Loucy (cell line): ENCODE data around the gene KRT4.

Source experiments
- H2AFZ ChIP-seq: fragments of 200-600 bp; sonication (generic); 2 replicates; pipeline ENCODE4 v1.6.0; 2016; ENCODE audit warnings: antibody characterized with exemption, mild to moderate bottlenecking, low read length, moderate library complexity
- H3F3A ChIP-seq: fragments of 200-600 bp; 2 replicates; pipeline ENCODE4 v1.6.0; 2016; ENCODE audit warnings: antibody characterized with exemption, low read depth, mild to moderate bottlenecking
- H3K27me3 ChIP-seq: fragments of 200-600 bp; sonication (generic); 2 replicates; pipeline ENCODE4 v1.6.1; 2014; ENCODE audit warnings: low read length, mild to moderate bottlenecking; ENCODE audit not compliant: insufficient read depth, poor library complexity, severe bottlenecking
- H3K36me3 ChIP-seq: fragments of 200-600 bp; sonication (generic); 2 replicates; pipeline ENCODE4 v1.6.1; 2016; ENCODE audit warnings: low read length; ENCODE audit not compliant: insufficient read depth
- H3K4me1 ChIP-seq: fragments of 200-600 bp; sonication (generic); 2 replicates; pipeline ENCODE4 v1.5.1; 2014; ENCODE audit warnings: low read length, mild to moderate bottlenecking; ENCODE audit not compliant: insufficient read depth, poor library complexity, severe bottlenecking
- H3K4me2 ChIP-seq: fragments of 200-600 bp; sonication (generic); 2 replicates; pipeline ENCODE4 v1.6.0; 2014; ENCODE audit warnings: antibody characterized with exemption, low read length, low read depth, mild to moderate bottlenecking; ENCODE audit not compliant: poor library complexity, severe bottlenecking
- H3K4me3 ChIP-seq: fragments of 200-600 bp; sonication (generic); 2 replicates; pipeline ENCODE4 v1.5.1; 2014; ENCODE audit warnings: low read length, mild to moderate bottlenecking, mixed read lengths; ENCODE audit not compliant: poor library complexity, severe bottlenecking
- H3K79me2 ChIP-seq: fragments of 200-600 bp; sonication (generic); 2 replicates; pipeline ENCODE4 v1.6.1; 2014; ENCODE audit warnings: low read length; ENCODE audit not compliant: insufficient read depth
- H3K9ac ChIP-seq: fragments of 200-600 bp; sonication (generic); 2 replicates; pipeline ENCODE4 v1.6.0; 2014; ENCODE audit warnings: mild to moderate bottlenecking, low read depth, low read length, moderate library complexity; ENCODE audit not compliant: poor library complexity, severe bottlenecking
- H3K9me2 ChIP-seq: fragments of 200-600 bp; sonication (generic); replicated peaks from 2 replicates; pipeline ENCODE4 v1.6.1; 2016; ENCODE audit warnings: low read depth, low read length, mixed read lengths
- H3K9me3 ChIP-seq: fragments of 200-600 bp; sonication (generic); 2 replicates; pipeline ENCODE4 v1.6.1; 2014; ENCODE audit warnings: mild to moderate bottlenecking, antibody characterized with exemption, low read length, low read depth; ENCODE audit not compliant: insufficient read depth
- H4K20me1 ChIP-seq: fragments of 200-600 bp; sonication (generic); 2 replicates; pipeline ENCODE4 v1.6.0; 2014; ENCODE audit warnings: antibody characterized with exemption, low read length, mild to moderate bottlenecking; ENCODE audit not compliant: insufficient read depth, poor library complexity, severe bottlenecking
- EZH2phosphoT487 ChIP-seq: fragments of 200-600 bp; IDR thresholded peaks from 2 replicates; pipeline ENCODE4 v1.6.1; 2018; ENCODE audit warnings: antibody characterized with exemption, mild to moderate bottlenecking, moderate library complexity, borderline replicate concordance
- TF ChIP-seq, protein P1 (sequence below): fragments of 200-600 bp; sonication (generic); conservative IDR thresholded peaks from 2 replicates; pipeline ENCODE4 v1.5.1; 2014; ENCODE audit warnings: mild to moderate bottlenecking, antibody characterized with exemption, low read length

KRT4 gene

DNA sequence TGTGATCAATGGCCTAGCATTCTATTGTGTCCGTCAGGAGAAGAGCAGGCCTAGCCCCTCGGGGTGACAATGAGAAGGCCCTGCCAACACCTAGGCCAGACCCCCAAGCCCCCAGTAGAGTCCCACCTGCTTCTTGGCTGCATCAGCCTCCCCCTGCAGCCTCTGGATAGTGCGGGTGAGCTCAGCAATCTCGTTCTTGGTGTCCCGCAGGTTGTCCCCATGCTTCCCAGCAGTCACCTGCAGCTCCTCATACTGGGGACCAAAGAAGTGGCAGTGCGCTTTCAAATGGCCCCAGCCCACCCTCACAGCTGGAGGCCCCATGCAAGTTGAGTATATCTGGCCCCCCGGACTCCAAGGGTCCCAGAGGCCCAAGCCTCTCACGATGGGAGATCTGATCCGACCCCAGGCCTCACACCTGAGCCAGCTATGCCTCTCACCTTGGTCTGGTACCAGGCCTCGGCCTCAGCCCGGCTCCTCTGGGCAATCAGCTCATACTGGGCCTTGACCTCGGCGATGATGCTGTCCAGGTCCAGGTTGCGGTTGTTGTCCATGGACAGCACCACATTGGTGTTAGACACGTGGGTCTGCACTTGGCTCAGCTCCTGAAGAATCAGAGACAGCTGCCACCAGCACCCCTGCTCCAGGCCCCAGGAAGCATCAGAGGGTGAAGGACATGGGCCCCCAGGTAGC lies 10.0 kb upstream of the KRT4 start:
- H3K4me2 ChIP-seq: no peak overlapping the region
- H3K4me3 ChIP-seq: no peak overlapping the region
- H3K36me3 ChIP-seq: no peaks in the 10 kb centered on the region
- no peaks in the 10 kb centered on the region for H3F3A ChIP-seq
- no peak overlapping the region for H2AFZ ChIP-seq
- no peaks in the 10 kb centered on the region for H3K79me2 ChIP-seq
- TF ChIP-seq, protein P1, sequence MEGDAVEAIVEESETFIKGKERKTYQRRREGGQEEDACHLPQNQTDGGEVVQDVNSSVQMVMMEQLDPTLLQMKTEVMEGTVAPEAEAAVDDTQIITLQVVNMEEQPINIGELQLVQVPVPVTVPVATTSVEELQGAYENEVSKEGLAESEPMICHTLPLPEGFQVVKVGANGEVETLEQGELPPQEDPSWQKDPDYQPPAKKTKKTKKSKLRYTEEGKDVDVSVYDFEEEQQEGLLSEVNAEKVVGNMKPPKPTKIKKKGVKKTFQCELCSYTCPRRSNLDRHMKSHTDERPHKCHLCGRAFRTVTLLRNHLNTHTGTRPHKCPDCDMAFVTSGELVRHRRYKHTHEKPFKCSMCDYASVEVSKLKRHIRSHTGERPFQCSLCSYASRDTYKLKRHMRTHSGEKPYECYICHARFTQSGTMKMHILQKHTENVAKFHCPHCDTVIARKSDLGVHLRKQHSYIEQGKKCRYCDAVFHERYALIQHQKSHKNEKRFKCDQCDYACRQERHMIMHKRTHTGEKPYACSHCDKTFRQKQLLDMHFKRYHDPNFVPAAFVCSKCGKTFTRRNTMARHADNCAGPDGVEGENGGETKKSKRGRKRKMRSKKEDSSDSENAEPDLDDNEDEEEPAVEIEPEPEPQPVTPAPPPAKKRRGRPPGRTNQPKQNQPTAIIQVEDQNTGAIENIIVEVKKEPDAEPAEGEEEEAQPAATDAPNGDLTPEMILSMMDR: no peak
- TF ChIP-seq EZH2phosphoT487: no peak
- H3K9me2 ChIP-seq: no peaks in the 10 kb centered on the region
- no peak overlapping the region for H3K9ac ChIP-seq
- H3K4me1 ChIP-seq: peaks cover 5% of the 10 kb centered on the region
- H3K9me3 ChIP-seq: no peaks in the 10 kb centered on the region
- no peaks in the 10 kb centered on the region for H4K20me1 ChIP-seq
- no peaks in the 10 kb centered on the region for H3K27me3 ChIP-seq

DNA sequence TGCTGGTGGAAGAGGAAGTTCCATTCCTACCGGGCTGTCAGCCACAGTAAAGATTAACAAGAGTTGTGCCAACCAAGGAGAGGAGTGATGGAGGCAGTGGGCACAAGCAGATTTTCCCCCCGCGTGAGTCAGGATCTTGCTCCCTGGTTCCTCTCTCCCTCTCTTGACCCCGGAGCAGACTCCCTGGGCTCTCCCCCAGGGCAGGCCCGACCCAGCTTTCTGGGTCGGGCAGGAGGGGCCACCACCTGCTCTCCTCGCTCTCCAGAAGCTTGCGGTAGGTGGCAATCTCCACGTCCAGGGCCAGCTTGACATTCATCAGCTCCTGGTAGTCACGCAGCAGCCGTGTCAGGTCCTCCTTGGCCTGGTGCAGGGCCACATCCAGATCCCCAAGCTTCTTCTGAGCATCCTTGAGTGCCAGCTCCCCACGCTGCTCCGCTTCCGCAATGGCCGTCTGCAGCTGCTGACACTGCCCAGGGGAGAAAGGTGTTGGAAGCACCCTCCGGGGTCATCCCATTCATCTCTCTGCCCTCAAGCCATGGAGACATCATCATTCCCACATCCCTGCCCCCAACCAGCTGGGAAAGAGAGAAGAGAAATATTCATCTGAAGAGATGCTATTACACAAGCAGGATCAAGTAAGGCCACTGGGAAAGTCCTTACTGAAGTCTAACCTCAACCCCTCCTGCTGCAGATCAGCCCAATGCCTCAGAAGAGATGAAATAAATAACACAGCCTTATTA lies 9.0 kb upstream of the KRT4 start:
- Histone ChIP-seq H3K9me2 (no peaks in the 10 kb centered on the region), H3F3A (no peaks in the 10 kb centered on the region), H3K36me3 (no peaks in the 10 kb centered on the region), H3K79me2 (no peaks in the 10 kb centered on the region), H3K4me1 (no peaks in the 10 kb centered on the region), H3K4me2 (no peak overlapping the region), H3K9me3 (no peaks in the 10 kb centered on the region), H3K4me3 (no peak overlapping the region), H2AFZ (no peak overlapping the region), H4K20me1 (no peaks in the 10 kb centered on the region), H3K9ac (no peak overlapping the region), H3K27me3 (no peaks in the 10 kb centered on the region)
- TF ChIP-seq EZH2phosphoT487: no peak
- TF ChIP-seq, protein P1: no peak

DNA sequence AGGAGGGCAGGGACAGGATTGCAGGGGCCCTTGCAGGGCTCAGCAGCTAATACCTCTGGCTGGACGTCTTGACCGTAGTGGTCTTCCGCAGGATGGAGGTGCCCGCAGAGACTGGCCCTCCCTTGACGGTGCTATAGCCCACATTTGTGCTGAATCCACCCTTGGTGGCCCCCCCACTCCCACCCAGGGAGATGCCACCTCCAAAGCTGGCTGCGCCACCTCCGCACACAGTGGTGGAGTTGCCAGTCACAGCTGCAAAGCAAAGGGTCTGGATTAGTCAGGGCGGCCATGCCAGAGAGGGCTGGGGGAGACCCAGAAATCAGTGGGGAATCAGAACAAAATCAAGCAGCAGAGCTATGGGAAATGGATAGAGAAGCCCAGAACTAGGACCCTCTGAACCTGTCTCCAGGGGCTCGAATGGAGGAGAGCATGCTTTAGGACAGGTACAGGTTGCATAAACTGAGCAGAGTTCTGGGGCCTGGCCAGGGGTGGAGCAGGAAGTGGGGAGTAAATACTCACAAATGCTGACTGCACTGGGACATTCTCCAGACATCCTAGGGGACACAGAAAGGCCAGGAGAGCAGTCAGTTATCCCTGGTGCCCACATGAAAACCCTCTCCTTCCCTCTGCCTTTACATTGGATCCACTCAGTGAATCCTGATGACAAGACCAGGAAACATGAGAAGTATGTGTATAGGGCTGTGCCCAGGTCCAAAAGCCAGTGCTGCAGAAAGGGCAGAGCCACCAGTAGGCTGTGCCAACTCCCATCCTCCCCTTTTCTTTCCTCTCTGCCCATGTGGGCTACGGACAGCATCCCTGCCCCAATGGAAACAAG lies 8.1 kb upstream of the KRT4 start:
- H3K4me3 ChIP-seq: no peak overlapping the region
- H3K4me2 ChIP-seq: no peak overlapping the region
- H2AFZ ChIP-seq: no peak overlapping the region
- H3K36me3 ChIP-seq: no peaks in the 10 kb centered on the region
- no peaks in the 10 kb centered on the region for H3K9me2 ChIP-seq
- no peaks in the 10 kb centered on the region for H3K9me3 ChIP-seq
- H3K79me2 ChIP-seq: no peaks in the 10 kb centered on the region
- no peaks in the 10 kb centered on the region for H3K4me1 ChIP-seq
- no peaks in the 10 kb centered on the region for H3F3A ChIP-seq
- no peaks in the 10 kb centered on the region for H3K27me3 ChIP-seq
- TF ChIP-seq, protein P1: no peak
- no peak for TF ChIP-seq EZH2phosphoT487
- H3K9ac ChIP-seq: no peak overlapping the region
- no peaks in the 10 kb centered on the region for H4K20me1 ChIP-seq
